ENCODE data around the gene NRG2.

GRCh38 chr5:139895046-139895445, 148.1 kb downstream of the NRG2 start:
- TF ChIP-seq POLR2AphosphoS5 (IDR thresholded peaks at IDR 0.05) (no peak), POLR2A (IDR thresholded peaks at IDR 0.05) (no peak)
